HG03103 (cell line): Measurements from ENCODE around the gene ANO1.

Experiments
- ATAC-seq: cut with Tn5 transposase; IDR thresholded peaks from one replicate; pipeline ENCODE4 v1.9.1; 2021; ENCODE audit warnings: low read depth; ENCODE audit not compliant: unreplicated experiment

Gene ANO1

GRCh38 chr11:70072461-70072860, 5.7 kb upstream of the ANO1 start:
- no peak for ATAC-seq

- no peak for ATAC-seq
Observed at GRCh38 chr11:70072861-70073755, 5.0 kb upstream of the ANO1 start.

- ATAC-seq: no peak
Observed at GRCh38 chr11:70073871-70074371, 4.2 kb upstream of the ANO1 start.

DNA sequence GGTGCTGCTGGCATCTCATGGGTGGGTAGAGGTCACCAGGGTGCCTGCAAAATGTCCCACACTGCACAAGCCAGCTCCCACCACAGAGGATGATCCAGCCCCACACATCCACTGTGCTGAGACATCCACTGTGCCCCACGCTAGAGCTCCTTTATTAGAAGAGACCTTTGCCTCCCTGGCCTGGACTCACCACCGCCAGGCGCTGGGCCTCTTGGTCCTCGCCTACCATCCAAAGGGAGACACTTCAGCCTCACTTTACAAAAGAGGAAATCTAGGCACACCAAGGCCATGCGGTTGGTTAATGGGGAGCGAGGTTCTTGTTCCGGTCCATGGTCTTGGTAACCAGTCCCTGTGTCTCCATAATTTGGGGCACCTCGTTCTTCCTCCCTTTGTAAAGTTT, 3.4 kb upstream of the ANO1 start:
- no peak for ATAC-seq

- no peak for ATAC-seq
Observed at GRCh38 chr11:70075836-70076235, 2.3 kb upstream of the ANO1 start.

DNA sequence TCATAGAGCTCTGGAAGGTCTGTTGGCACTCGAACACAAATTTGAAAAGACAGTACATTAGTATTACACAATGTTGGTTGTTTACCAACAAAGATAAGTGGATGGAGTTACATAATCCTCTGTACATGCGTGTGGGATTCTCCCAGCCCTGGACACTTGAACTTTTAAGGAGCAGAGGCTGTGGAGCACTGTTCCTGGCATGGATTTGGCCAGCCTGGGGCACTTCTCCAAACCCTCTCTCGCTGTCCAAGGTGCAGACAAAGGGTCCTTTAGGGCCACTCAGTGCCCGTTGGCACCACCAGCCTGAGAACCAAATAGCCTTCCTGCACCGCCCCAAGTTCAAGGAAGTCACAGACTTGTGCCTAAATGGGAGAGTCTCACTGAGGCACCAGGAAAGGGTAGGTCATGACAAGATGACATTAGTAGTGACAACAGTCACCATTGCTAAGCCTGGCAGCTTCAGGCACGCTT, 1.6 kb upstream of the ANO1 start:
- ATAC-seq: no peak

DNA sequence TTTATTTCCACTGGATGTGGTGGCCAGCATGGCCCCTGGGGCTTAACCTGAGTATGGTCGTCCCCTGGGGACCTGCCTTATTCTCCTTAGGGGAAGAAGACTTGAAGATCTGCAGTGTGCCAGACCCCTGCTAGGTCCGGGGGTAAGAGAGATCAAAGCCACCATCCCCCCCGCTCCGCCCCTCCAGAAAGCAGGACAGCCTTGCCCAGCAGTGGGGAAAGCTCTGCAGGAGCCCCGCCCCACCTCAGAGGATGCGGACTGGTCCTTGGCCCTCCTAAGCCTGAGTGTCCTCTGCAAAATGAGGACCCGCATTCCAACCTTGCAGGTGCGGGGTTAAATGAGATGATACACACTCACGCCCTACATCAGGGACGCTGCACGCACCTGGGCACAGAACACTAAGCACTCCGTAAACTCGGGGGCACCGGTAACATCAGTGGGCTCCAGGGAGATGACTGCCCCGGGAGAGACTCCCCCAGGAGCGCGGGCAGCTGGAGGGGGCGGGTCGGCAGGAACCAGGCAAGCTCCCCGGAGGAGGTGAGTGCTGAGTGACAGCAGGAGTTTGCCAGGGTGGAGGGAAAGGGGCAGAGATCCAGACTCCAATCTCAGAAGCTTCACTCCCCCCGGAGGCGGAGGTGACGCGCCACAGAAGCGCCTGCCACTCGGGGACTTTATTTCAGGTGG, 564 bp upstream of the ANO1 start:
- no peak for ATAC-seq

DNA sequence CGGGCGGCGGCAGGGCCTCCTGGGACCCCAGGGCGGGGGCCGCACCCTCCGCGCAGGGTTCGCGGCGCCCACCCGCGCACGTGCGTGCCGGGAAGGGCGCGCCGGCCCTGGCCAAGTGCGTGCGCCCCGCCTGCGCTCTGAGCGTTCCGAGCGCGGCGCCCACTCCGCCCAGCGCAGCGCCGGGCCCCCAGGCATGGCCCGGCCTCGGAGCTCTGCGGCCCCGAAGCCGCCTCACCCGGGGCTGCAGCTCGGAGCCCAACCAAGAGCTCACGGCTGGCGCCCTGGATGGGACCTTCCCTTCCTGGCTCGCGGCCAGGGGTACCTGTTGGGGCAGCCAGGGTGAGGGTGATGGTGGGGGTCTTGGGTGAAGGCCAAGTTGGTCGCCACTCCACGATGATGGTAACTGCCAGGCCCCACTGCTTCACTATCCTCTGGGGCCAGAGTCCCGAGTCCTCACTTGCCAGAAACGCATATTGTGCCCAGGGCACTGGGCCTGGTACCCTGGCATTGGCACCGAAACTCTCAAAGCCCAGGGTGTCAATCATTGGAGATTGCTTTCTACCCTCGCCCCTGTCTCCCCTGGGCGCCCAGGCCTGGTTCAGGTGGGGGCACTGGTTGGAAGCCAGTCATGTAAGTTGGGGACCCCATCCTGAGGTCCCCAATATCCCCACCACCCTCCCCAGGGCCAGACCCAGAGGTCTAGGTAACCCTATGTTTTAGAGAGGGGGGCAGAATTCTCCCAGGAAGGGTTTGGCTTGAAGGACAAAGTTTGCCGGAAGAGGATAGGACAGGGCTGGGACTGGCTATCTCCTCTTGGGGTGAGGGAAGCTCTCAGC, 882 bp downstream of the ANO1 start:
- no peak for ATAC-seq

DNA sequence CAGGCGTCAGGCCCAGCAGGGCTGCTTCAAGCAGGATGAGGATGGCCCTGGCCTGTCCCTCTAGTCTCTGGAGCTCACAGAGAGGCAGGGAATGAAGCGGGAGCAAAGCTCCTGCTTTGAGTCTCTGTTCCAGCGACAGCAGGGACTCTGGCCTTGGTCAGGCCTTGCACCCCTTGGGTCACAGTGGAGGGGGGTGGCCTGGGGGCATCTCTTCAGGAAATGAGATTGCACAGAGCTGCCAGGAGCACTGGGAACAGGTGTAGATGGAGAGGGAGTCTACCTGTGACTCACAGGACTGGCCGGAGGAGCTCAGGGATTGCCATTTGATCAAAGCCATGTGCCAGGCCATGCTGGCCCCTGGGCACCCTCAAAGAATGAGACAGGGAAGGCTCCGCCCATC, 1.6 kb downstream of the ANO1 start:
- ATAC-seq: no peak

GRCh38 chr11:70080763-70081162, 2.6 kb downstream of the ANO1 start:
- no peak for ATAC-seq

GRCh38 chr11:70082829-70083228, 4.7 kb downstream of the ANO1 start:
- ATAC-seq: no peak

DNA sequence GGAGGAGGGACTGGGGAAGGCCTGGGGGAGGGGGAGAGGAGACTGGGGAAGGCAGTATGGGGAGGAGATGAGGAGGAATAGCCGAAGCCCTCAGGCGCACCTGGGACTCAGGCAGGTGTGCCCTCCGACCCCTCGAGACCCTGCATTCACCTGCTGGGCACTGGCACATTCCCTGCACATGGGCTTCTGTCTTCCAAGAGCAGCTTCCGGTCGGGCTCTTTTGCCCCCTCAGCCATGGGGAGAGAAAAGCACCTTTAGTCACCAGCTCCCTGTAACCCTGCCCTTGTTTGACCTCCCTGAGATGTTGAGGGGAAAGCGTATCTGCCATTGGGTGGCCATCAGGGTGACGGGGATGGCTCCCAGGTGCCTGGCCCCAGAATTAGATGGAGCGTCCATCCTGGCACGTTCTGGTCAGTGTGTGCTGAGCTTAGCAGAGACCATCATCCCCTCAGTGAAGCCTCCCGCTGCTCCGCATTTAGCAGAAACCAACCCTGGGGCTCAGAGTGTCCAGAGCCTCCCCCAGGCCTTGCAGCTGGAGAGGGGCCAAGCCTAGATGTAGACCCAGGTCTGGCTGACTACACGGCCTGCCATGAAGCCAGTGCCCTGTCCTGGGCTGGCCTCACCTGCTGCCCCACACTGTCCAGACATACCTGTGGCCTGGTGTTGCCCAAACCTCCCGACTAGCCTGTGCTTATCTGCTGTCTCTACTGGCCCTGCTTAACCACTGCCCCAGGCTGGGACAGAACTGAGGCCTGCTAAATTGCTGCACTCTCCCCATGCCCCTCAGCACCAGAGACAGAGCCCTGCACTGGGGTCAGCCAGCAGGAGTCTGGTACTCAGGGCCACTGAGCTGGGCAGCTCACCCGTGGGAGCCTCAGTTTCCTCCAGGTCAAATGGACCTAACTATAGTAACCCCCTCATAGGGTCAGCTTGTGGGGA, 6.2 kb downstream of the ANO1 start:
- ATAC-seq: no peak

DNA sequence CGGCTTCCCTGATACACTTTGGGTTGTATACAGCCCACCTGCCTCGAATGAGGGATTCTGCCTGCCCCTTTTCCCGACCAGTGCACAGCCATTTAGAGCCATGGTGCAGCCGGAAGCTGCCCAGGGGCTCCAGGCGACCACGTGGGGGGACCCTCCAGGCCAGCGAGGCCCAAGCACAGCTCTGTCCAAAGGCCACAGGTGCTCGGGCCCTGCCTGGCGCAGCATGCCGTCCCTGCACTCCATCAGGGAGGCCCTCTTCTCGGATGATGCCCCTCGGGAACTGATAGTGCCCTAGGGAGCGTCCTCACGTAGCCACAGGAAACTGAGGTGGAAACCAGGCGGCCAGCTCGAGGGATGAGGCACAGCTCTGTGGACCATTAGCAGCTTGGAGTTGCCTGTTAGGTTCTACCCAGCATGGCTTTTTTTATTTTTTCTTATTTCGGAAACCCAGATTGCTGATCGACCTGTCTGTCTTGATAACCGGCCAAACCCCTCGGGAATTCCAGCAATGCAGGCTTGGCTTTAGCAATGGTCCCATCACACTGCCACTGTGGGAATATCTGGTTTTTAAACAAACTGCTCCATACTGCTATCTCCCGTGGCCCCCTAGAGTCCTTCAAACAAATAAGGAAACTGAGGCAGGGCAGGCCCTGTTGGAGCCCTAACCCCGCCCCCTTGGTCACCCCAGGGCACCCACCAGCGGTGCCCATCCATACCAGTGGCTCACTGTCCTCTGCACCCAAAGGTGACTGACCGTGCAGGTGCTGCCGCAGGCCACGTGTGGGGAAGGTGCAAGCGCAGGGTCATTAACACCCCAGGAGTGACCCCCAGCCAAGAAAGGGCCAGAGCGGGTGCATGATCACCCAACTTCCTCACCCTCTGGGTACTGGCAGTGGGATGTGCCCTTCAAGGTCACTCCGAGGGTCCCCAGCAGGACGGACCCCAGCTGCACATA, 8.0 kb downstream of the ANO1 start:
- no peak for ATAC-seq

DNA sequence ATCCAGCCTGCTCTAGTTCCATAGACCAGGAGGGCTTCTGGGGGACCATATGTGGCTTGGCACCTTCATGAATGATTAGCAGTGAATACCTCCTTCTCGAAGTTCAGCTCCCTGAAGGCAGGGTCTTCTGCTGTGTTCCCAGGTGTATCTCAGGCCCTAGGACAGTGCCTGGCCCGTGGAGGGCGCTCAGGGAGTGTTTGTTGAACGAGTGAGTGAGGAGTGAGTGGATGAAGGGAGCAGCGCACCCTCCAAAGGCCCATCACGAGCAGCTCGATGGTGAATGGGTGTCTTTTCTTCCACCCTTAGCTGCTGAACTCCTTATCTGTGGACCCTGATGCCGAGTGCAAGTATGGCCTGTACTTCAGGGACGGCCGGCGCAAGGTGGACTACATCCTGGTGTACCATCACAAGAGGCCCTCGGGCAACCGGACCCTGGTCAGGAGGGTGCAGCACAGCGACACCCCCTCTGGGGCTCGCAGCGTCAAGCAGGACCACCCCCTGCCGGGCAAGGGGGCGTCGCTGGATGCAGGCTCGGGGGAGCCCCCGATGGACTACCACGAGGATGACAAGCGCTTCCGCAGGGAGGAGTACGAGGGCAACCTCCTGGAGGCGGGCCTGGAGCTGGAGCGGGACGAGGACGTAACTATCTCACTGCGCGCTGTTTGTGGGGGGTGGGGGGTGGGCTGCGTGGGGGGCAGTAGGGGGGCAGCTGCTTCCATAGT, 9.5 kb downstream of the ANO1 start:
- no peak for ATAC-seq

- no peak for ATAC-seq
Observed at GRCh38 chr11:70088735-70089250, 10.7 kb downstream of the ANO1 start.

GRCh38 chr11:70089631-70090030, 11.5 kb downstream of the ANO1 start:
- no peak for ATAC-seq

DNA sequence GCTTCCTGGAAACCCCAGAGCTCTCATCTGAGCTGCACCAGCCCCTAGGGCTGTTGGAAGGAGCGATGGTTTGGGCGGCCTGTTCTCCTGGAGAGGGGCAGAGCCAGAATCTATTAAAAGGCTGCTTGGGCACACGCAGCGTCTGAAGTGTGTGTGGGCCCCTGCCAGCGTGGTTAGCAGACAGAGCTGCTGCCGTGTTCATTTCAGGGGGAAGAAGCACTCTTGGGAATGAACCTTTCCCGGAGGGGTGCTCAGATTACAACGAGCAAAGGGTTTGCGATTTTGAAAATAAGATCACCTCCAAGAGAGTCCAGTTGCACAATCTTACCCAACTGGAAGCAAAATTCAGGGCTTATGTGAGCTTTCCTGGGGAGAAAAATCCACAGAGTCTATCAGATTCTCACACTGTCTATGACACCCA, 12.9 kb downstream of the ANO1 start:
- no peak for ATAC-seq

GRCh38 chr11:70091638-70092037, 13.5 kb downstream of the ANO1 start:
- no peak for ATAC-seq
